ENCODE data around the gene RPL35. TPM values are rescaled to one million over a fixed set of nuclear protein-coding genes. Genes with fewer than 3 reads are reported as not detected.

Gene RPL35
- total and polyA plus RNA-seq, 10 of the 15 experiments (the other 5 are each of a cell fraction or from before 2014, with no cell fraction given): 2,572 to 6,300 (median 3,864) TPM

DNA sequence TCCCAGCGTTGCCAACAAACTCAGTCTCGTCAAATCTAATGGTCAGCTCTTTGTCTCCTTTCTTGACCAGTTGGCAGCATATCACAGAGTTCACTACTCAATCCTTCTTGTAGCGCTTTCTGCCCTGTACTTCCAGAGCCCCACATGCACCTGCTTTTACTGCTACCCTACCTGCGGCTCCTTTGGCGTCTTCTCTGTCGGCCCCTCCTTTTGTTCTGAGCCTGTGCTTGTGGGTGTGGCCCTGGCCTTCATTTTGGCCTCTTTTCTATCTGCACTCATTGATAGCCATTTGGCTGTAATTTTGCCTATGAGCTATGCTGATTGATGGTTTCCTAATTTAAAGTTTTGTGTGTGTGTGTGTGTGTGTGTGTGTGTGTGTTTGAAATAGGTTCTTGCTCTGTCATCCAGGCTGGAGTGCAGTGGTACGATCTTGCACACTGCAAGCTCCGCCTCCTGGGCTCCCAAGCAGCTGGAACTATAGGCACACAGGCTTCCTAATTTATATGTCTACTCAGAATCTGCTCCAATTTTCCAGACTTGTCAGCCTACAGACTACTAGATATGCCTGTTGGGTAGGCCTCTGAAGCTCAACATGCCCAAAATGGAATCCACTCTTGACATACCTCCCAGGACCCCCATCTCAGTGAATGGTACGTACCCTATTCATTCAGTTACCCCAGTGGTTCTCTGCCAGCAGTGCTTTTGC, 32.4 kb upstream of the RPL35 start:
- ATAC-seq (no peak), DNase-seq (ENCODE audit: low read depth, low spot score) (no peak), FAIRE-seq (no peak)
- Histone ChIP-seq H3K9me3 (replicated peaks; ENCODE audit: control insufficient read depth, insufficient read depth, low read length) (no peaks in the 10 kb centered on the region), H3K4me2 (ENCODE audit: control insufficient read depth, insufficient read depth) (no peak overlapping the region), H4K20me1 (ENCODE audit: control insufficient read depth, insufficient read depth) (no peaks in the 10 kb centered on the region), H3K4me1 (ENCODE audit: control insufficient read depth, insufficient read depth, low read length) (no peaks in the 10 kb centered on the region), H3K79me2 (ENCODE audit: control insufficient read depth, insufficient read depth, low read length) (no peaks in the 10 kb centered on the region), H3K27me3 (replicated peaks in 1 of 2; ENCODE audit: control insufficient read depth in 2 of 2, insufficient read depth in 2 of 2, low read length in 1 of 2) (no peaks in the 10 kb centered on the region), H3K9ac (ENCODE audit: control insufficient read depth, insufficient read depth, low read length) (no peak overlapping the region), H3K36me3 (ENCODE audit: control insufficient read depth in 2 of 2, insufficient read depth in 2 of 2, low read length in 1 of 2) (peaks cover 20 to 21% of the 10 kb centered on the region in 2 experiments; a peak in 3 of 4 replicates), H2AFZ (ENCODE audit: control insufficient read depth, low read depth, low read length) (no peak overlapping the region), H3K27ac (ENCODE audit: control insufficient read depth, insufficient read depth) (no peak overlapping the region), H3K4me3 (no peak overlapping the region)
- SMC1A ChIA-PET (ENCODE audit: uncharacterized antibody, unreplicated experiment): interaction anchor here (0.6 to 2.1 kb wide), 12 partner anchors 17 to 1820 kb away, joined by 3 to 8 read pairs (median 4); partner anchors contain the start of genes SCAI and WDR38
- in situ Hi-C loops (cut with MboI): no loop called here
- intact Hi-C loops (cut with micrococcal nuclease; ENCODE audit: unreplicated experiment): loop anchor here (1.0 kb wide), 2 partner anchors 40 to 123 kb away; partner anchors contain the start of gene NR6A1
- BruUV-seq (replicated peaks): no TSS peak
- TF ChIP-seq PAX5 (IDR thresholded peaks at IDR 0.05; ENCODE audit: borderline replicate concordance, low read depth, low read length) (no peak), POLR2A (IDR thresholded peaks at IDR 0.05; ENCODE audit: low read depth, low read length) (no peak), BACH1 (IDR thresholded peaks at IDR 0.05; ENCODE audit: borderline replicate concordance) (no peak), LARP7 (IDR thresholded peaks at IDR 0.05) (no peak), SP1 (IDR thresholded peaks at IDR 0.05; ENCODE audit: low read depth, low read length) (no peak), POLR2AphosphoS2 (IDR thresholded peaks at IDR 0.05; ENCODE audit: low read depth, low read length) (no peak), DPF2 (IDR thresholded peaks at IDR 0.05) (no peak), MEF2A (IDR thresholded peaks at IDR 0.05; ENCODE audit: insufficient read depth, low read depth, low read length) (no peak), NFXL1 (IDR thresholded peaks at IDR 0.05; ENCODE audit: borderline replicate concordance) (no peak), KDM1A (IDR thresholded peaks at IDR 0.05; ENCODE audit: borderline replicate concordance) (no peak), MAX (IDR thresholded peaks at IDR 0.05; ENCODE audit: low read depth, low read length) (no peak), ASH2L (IDR thresholded peaks at IDR 0.05; ENCODE audit: borderline replicate concordance, low read depth) (no peak), STAT3 (IDR thresholded peaks at IDR 0.05; ENCODE audit: low read depth, low read length) (no peak), HCFC1 (IDR thresholded peaks at IDR 0.05; ENCODE audit: low read length) (no peak), ZNF217 (IDR thresholded peaks at IDR 0.05) (no peak), EGR1 (IDR thresholded peaks at IDR 0.05; ENCODE audit: borderline replicate concordance in 1 of 2, low read depth in 2 of 2, low read length in 2 of 2) (no peak)
- TF ChIP-seq, protein P1, sequence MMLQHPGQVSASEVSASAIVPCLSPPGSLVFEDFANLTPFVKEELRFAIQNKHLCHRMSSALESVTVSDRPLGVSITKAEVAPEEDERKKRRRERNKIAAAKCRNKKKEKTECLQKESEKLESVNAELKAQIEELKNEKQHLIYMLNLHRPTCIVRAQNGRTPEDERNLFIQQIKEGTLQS (IDR thresholded peaks at IDR 0.05; ENCODE audit: borderline replicate concordance, extremely low read depth, low read depth, low read length): no peak
- TF ChIP-seq, protein P2, sequence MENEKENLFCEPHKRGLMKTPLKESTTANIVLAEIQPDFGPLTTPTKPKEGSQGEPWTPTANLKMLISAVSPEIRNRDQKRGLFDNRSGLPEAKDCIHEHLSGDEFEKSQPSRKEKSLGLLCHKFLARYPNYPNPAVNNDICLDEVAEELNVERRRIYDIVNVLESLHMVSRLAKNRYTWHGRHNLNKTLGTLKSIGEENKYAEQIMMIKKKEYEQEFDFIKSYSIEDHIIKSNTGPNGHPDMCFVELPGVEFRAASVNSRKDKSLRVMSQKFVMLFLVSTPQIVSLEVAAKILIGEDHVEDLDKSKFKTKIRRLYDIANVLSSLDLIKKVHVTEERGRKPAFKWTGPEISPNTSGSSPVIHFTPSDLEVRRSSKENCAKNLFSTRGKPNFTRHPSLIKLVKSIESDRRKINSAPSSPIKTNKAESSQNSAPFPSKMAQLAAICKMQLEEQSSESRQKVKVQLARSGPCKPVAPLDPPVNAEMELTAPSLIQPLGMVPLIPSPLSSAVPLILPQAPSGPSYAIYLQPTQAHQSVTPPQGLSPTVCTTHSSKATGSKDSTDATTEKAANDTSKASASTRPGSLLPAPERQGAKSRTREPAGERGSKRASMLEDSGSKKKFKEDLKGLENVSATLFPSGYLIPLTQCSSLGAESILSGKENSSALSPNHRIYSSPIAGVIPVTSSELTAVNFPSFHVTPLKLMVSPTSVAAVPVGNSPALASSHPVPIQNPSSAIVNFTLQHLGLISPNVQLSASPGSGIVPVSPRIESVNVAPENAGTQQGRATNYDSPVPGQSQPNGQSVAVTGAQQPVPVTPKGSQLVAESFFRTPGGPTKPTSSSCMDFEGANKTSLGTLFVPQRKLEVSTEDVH (IDR thresholded peaks at IDR 0.05; ENCODE audit: low read depth, partially characterized antibody): no peak
- CTCF ChIA-PET: interaction anchor here (0.5 to 6.3 kb wide), 19 partner anchors 14 to 482 kb away, joined by 3 to 45 read pairs (median 4); partner anchors contain the start of genes ARPC5L, RPL35, SCAI and WDR38
- WGBS (ENCODE audit: insufficient coverage, insufficient replicate concordance, low lambda C conversion rate, missing lambda C conversion rate): 86% methylated on average over 9 of the region's 9 CpGs
- POLR2A ChIA-PET: interaction anchor here (0.8 to 1.7 kb wide), 3 partner anchors 22 to 119 kb away, joined by 3 to 5 read pairs (median 5); no protein-coding TSS in a partner anchor
- RAD21 ChIA-PET (ENCODE audit: unreplicated experiment): interaction anchor here (0.8 to 1.2 kb wide), 3 partner anchors 22 to 123 kb away, joined by 3 to 4 read pairs (median 4); partner anchors contain the start of gene NR6A1

Data from GM12878 (cell line).